Neutrophil (primary cell): ENCODE measurements around the gene CA10.

Experiments
- H3K27ac ChIP-seq: fragments of 200-600 bp; sonication (generic); 2 replicates; pipeline ENCODE4 v1.5.1; 2016; ENCODE audit warnings: mild to moderate bottlenecking, moderate library complexity
- H3K27me3 ChIP-seq: fragments of 200-600 bp; sonication (generic); 2 replicates; pipeline ENCODE4 v1.6.0; 2016; ENCODE audit warnings: mild to moderate bottlenecking
- H3K36me3 ChIP-seq: fragments of 200-600 bp; sonication (generic); 2 replicates; pipeline ENCODE4 v1.5.1; 2017
- H3K4me1 ChIP-seq, 2 experiments: fragments of 200-600 bp in 1 of 2; sonication (generic) in 1 of 2; 1 replicate in 1 of 2; 2 replicates in 1 of 2; pipeline versions ENCODE4 v1.5.1 to v1.6.1; 2013 to 2016; ENCODE audit warnings: low read depth in 1 of 2, low read length in 1 of 2, mild to moderate bottlenecking in 1 of 2, moderate library complexity in 1 of 2; ENCODE audit not compliant: control insufficient read depth in 1 of 2, insufficient read depth in 1 of 2
- H3K4me3 ChIP-seq, 2 experiments: fragments of 200-600 bp in 1 of 2; sonication (generic) in 1 of 2; 1 replicate in 1 of 2; 2 replicates in 1 of 2; pipeline ENCODE4 v1.5.1; 2013 to 2016; ENCODE audit warnings: low read depth in 1 of 2, low read length in 1 of 2, mild to moderate bottlenecking in 1 of 2, moderate library complexity in 1 of 2
- H3K9me3 ChIP-seq: fragments of 200-600 bp; sonication (generic); 2 replicates; pipeline ENCODE4 v1.5.1; 2016
- TF ChIP-seq, protein P1 (sequence below): fragments of 200-600 bp; sonication (generic); IDR thresholded peaks from 2 replicates; pipeline ENCODE4 v1.5.1; 2016; ENCODE audit warnings: antibody characterized with exemption

Gene CA10

DNA sequence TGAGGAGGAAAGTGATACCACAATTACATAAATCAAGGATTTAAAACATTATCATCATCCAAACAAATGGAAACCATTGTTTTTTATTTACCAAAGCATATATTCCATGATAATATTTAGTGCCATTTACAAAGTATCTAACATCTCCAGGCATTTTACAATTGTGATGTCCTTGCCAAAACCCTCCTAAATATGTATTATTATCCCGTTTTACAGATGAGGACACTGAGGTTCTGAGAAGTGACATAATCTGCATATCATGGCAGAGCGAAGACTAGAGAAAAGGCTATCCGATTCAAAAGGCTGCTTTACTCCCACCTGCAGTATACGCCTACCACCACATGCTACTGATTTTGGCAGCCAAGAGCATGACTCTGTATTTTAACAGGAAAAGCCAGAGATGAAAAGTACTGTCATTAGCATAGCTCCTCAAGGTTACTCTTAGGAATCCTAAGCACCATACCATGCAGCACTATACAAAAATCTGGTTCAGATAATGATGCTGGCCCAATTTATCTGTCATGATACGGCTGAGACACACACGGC lies 301.4 kb downstream of the CA10 start:
- TF ChIP-seq, protein P1, sequence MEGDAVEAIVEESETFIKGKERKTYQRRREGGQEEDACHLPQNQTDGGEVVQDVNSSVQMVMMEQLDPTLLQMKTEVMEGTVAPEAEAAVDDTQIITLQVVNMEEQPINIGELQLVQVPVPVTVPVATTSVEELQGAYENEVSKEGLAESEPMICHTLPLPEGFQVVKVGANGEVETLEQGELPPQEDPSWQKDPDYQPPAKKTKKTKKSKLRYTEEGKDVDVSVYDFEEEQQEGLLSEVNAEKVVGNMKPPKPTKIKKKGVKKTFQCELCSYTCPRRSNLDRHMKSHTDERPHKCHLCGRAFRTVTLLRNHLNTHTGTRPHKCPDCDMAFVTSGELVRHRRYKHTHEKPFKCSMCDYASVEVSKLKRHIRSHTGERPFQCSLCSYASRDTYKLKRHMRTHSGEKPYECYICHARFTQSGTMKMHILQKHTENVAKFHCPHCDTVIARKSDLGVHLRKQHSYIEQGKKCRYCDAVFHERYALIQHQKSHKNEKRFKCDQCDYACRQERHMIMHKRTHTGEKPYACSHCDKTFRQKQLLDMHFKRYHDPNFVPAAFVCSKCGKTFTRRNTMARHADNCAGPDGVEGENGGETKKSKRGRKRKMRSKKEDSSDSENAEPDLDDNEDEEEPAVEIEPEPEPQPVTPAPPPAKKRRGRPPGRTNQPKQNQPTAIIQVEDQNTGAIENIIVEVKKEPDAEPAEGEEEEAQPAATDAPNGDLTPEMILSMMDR: no peak
- Histone ChIP-seq H3K27ac (no peak overlapping the region), H3K4me3 (no peak overlapping the region), H3K27me3 (no peaks in the 10 kb centered on the region), H3K4me1 (no peaks in the 10 kb centered on the region), H3K36me3 (no peaks in the 10 kb centered on the region), H3K9me3 (no peaks in the 10 kb centered on the region)

DNA sequence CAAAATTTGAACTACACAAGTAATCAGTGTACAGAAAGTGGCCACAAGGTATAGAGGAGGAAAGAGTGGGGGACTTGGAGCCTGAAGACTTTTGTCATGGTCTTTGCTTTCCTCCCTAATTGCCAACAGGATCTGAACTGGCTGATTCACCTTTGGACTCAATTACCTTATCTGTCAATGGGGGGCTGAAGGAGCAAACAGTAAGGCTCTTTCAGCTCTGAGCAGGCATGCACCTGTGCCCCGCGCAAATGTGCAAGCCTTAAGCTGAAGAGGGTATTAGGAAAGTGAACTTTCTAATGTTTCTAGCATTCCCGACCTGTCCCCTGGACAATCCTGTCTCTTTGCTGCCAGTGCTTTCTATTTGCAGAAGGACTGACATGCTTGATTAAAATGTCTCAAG lies 302.7 kb downstream of the CA10 start:
- H3K27me3 ChIP-seq: no peaks in the 10 kb centered on the region
- no peak overlapping the region for H3K27ac ChIP-seq
- no peak overlapping the region for H3K4me3 ChIP-seq
- no peaks in the 10 kb centered on the region for H3K9me3 ChIP-seq
- H3K36me3 ChIP-seq: no peaks in the 10 kb centered on the region
- TF ChIP-seq, protein P1: no peak
- no peaks in the 10 kb centered on the region for H3K4me1 ChIP-seq

DNA sequence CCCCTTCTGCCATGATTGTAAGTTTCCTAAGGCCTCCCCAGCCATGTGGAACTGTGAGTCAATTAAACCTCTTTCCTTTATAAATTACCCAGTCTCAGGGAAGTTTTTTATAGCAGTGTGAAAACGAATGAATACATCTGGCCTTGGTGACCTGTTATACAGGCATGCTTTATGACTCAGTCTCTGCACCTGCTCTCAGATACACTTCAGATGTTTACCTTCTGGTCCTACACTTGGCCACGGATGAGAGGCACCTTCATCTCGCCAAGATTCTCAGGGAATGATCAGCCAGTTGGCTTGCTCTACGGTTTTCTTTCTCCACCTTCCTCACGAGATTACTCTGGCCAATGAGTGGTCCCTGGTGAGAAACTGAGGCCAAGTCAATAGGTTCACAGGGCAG lies 304.7 kb downstream of the CA10 start:
- H3K27me3 ChIP-seq: no peaks in the 10 kb centered on the region
- no peaks in the 10 kb centered on the region for H3K9me3 ChIP-seq
- no peaks in the 10 kb centered on the region for H3K36me3 ChIP-seq
- H3K27ac ChIP-seq: no peak overlapping the region
- no peak overlapping the region for H3K4me3 ChIP-seq
- TF ChIP-seq, protein P1: no peak
- no peaks in the 10 kb centered on the region for H3K4me1 ChIP-seq

DNA sequence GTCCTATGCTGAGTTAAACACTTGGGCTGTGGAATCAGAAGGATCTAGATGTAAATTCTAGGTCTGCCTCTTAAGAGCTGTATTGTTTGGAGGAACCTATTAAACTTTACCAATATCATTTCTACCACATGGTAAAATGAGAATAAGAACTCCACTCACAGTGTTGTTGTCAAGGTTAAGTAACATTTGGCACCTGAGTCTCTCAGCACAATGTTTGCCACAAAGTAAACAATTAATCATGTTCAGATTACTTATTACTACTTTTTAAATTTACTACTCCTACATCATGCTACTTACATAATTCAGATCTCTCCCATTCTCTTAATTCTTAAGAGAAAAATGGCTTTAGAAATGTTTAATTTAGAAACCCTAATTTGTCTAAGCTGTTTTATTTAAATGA lies 305.9 kb downstream of the CA10 start:
- no peaks in the 10 kb centered on the region for H3K36me3 ChIP-seq
- no peak overlapping the region for H3K27ac ChIP-seq

DNA sequence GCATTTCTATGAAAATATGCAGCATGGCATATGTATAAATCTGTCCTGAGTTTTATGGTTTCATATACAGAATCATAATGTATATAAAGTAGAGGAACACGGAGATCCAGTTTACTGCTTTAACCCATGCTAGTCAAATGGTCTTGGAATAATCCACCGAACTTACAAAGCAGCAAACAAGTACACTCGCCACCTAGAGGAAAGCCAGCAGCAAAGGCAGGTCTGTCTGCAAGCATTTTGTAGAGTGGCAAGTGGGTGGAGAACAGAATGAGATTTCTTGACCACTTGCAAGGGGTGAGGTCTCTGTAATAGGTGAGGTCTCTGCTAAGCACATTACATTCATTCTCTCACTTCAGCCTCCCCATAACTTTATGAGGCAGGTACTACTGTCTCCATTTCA lies 308.3 kb downstream of the CA10 start:
- TF ChIP-seq, protein P1: no peak
- Histone ChIP-seq H3K27ac (no peak overlapping the region), H3K4me3 (no peak overlapping the region), H3K9me3 (no peaks in the 10 kb centered on the region), H3K36me3 (no peaks in the 10 kb centered on the region), H3K27me3 (no peaks in the 10 kb centered on the region), H3K4me1 (no peaks in the 10 kb centered on the region)

More for the DNA sequence above, 305.9 kb downstream of the CA10 start:
- Histone ChIP-seq H3K27me3 (no peaks in the 10 kb centered on the region), H3K4me3 (no peak overlapping the region), H3K4me1 (no peaks in the 10 kb centered on the region), H3K9me3 (no peaks in the 10 kb centered on the region)
- TF ChIP-seq, protein P1: no peak

DNA sequence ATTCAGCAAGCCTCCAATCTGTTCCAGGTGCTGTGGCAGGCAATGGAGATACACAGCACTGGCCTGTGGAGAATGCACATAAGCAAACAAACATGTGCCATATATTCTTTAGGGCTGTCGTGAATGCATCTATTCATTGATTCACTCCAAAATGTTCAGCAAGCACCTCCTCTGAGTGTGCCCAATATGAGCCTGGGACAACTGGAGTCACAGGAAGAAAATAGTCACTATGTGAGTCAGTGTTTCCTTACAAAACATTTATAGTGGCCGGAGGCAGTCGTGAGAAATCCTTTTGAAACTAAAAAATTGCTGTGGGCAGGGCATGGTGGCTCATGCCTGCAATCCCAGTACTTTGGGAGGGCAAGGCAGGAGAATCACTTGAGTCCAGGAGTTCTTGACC lies 310.1 kb downstream of the CA10 start:
- H3K27me3 ChIP-seq: no peaks in the 10 kb centered on the region
- no peak overlapping the region for H3K4me3 ChIP-seq
- no peak overlapping the region for H3K27ac ChIP-seq
- TF ChIP-seq, protein P1: no peak
- H3K36me3 ChIP-seq: no peaks in the 10 kb centered on the region
- H3K9me3 ChIP-seq: no peaks in the 10 kb centered on the region
- no peaks in the 10 kb centered on the region for H3K4me1 ChIP-seq
